ENCODE data around the gene CTDSPL2.
"Not testable (repeated sequence)": the region's sequence is repeated elsewhere in the genome, so short reads cannot be mapped to it uniquely, and the experiment has no call there.

Gene CTDSPL2

GRCh38 chr15:44426975-44427755, at the start of gene CTDSPL2:
Gene CTDSPL2, plus strand, starts transcription at chr15:44427629. Its CDS starts 31,386 bp downstream, at chr15:44459015.
- DNase-seq = peak; percentile 96 to 100 (median 97)
- intact Hi-C loops (cut with DNase I) = loop anchor here (2.0 kb wide), 1 partner anchor 136 kb away; no protein-coding TSS in a partner anchor

- no peak for DNase-seq
- intact Hi-C loops (cut with DNase I) = no loop called here
These were observed 46.2 kb upstream of the CTDSPL2 start for GRCh38 chr15:44381236-44381635.

DNA sequence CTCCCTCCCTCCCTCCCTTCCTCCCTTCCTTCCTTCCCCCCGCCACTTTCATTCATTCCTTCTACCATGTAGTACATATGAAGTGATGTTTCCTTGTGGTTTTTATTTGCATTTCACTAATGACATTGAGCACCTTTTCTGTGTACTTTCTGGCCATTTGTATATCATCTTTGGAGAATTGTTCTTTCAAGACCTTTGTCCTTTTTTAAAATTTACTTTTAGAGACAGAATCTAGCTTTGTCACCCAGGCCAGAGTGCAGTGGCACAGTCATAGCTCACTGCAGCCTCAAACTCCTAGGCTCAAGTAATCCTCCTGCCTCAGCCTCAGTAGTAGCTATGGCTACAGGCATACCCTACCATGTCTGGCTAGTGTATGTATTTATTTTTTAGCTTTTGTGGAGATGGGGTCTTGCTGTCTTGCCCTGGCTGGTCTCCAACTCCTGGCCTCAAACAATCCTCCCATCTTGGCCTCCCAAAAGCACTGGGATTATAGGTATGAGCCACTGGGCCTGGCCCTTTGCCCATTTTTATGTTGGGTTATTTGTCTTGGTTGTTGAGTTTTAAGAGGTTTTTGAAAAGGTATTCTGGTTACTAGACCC, 42.0 kb upstream of the CTDSPL2 start:
- intact Hi-C loops (cut with DNase I) = no loop called here
- DNase-seq = no peak

DNA sequence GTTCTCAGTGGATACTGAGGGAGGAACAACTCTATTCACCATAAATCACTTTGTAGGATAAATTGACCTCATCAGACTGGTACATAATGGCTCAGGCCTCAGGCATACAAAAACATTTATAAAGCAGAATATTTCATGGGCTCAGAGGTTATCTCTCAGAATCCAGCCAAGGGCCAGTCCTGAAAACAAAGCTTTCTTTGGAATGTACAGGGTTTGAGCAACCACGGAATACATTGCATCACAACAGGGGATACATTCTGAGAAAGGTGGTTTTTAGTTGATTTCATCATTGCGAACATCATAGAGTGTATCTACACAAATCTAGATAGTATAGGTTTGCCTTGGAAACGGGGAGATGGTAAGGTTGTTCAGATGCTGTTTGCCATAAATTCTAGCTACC, 33.4 kb upstream of the CTDSPL2 start:
- DNase-seq = no peak
- intact Hi-C loops (cut with DNase I) = no loop called here

GRCh38 chr15:44394562-44394961, 32.9 kb upstream of the CTDSPL2 start:
- no peak for DNase-seq
- intact Hi-C loops (cut with DNase I) = no loop called here

- intact Hi-C loops (cut with DNase I) = no loop called here
- no peak for DNase-seq
These were observed 29.6 kb upstream of the CTDSPL2 start for GRCh38 chr15:44397869-44398268.

DNA sequence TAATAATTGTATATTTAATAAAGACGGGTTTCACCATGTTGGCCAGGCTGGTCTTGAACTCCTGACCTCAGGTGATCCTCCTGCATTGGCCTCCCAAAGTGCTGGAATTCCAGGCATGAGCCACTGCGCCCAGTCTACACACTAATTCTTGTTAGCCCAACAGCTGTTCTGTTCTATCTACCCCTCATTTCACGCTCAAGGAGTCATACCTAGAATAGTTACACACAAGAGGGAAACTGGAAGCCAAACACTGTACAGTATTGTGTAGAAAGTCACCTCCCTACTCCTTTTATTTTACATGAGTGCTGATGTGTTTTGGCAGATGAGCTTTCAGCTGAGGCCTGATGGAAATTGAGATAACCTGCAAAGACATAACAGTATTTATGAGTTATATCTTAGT, 13.4 kb upstream of the CTDSPL2 start:
- no peak for DNase-seq
- intact Hi-C loops (cut with DNase I) = no loop called here

GRCh38 chr15:44427756-44428724, 611 bp downstream of the CTDSPL2 start:
- intact Hi-C loops (cut with DNase I) = loop anchor here (2.0 kb wide), 1 partner anchor 137 kb away; no protein-coding TSS in a partner anchor
- DNase-seq = no peak

DNA sequence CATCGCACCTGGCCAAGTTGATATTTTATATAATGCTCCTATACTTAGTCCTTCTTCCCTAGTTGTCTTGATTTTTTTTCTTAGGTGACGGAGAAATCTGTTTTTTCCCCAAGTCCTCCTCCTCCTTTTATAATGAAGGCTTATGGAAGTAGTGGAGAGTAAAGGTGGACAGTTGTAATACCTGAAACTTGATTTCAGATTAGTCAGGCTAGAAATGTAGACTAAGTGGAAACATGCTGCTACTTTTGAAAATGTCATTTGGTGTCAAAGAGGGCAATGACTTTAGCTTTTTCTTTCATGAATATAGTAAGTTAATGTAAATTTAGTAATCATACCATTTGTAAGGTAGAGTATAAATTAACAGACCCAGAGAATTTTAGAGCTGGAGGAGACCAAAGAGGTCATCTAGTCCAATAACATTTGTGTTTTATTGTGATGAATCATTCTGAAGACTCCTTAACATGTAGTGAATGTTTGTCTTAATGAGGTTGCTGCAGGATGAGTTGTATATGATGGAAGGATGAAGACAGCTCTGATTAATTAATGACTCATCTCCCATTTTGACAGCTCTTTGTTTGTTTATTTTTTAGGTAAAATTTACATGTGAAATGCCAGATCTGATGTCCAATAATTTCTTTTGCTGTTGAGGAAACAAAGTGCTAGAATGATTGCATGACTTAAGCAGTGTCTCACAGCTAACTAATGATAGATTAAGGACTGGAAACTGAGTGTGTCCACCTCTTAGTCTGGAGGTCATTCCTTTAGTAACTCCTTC, 8.7 kb downstream of the CTDSPL2 start:
- intact Hi-C loops (cut with DNase I) = no loop called here
- no peak for DNase-seq

DNA sequence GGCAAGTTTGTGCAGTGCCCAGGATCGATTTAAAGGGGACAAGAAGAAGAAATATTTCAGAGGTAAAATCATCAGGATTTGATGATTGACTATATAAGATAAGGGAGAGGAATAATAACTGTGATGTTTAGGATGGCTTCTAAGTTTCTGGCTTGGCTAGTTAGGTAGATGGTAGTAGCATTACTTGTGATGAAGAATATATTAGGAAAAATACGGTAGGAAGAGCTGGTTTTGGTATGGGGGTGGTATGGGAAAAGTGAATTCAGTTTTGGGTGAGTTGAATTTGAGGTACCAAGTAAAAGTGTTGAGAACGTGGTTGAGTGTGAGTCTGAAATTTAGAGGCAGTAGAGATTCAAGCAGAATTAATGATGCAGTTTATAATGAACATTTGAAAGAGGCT, 11.0 kb downstream of the CTDSPL2 start:
- DNase-seq = no peak
- intact Hi-C loops (cut with DNase I) = no loop called here

GRCh38 chr15:44441095-44441501, 13.7 kb downstream of the CTDSPL2 start:
- DNase-seq = no peak
- intact Hi-C loops (cut with DNase I) = loop anchor here (10.0 kb wide), 1 partner anchor 74 kb away; no protein-coding TSS in a partner anchor

- DNase-seq = no peak
- intact Hi-C loops (cut with DNase I) = loop anchor here (10.0 kb wide), 1 partner anchor 71 kb away; no protein-coding TSS in a partner anchor
These were observed 16.1 kb downstream of the CTDSPL2 start for GRCh38 chr15:44443515-44443914.

- peak in 1 of 10 donors; percentile 69 for DNase-seq
- intact Hi-C loops (cut with DNase I) = loop anchor here (10.0 kb wide), 1 partner anchor 67 kb away; no protein-coding TSS in a partner anchor
These were observed 20.4 kb downstream of the CTDSPL2 start for GRCh38 chr15:44447772-44448376.

DNA sequence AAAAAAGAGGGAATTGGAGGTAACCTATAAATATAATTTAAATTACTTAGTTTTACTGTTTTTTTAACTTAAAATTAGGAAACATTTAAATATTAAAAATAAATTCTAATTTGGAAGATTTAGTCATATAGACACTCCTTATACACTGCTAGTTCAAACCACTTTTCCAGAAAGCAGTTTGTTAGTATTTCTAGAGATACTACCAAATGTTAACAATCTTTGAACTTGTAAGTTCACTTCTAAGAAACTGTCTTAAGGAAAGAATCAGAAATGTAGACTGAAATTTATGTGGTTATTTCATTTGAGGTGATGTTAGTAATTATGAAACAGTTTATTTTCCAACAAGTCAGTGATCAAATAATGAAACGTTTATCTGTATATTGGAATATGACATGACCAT, 22.7 kb downstream of the CTDSPL2 start:
- intact Hi-C loops (cut with DNase I) = no loop called here
- no peak for DNase-seq

- DNase-seq; intact Hi-C loops (cut with DNase I): not testable (repeated sequence)
These were observed 26.3 kb downstream of the CTDSPL2 start for GRCh38 chr15:44453578-44454283.

DNA sequence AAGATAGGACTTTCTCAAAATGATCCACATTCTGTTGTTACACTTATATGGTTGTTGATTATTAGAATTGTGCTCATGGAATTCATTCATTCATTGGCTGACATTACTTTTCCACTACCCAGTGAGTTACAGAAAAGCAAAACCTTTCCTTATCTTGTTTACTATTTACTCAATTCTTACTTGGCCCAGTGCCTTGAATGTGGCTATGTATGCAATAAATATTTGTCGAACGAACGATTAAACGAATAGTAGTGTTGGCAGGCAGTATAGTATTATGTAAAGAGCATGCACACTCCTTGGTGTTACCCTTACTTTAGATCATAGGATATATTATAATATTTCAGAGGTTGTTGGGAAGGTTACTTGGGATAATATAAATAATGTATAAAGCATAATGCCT, 31.0 kb downstream of the CTDSPL2 start:
- intact Hi-C loops (cut with DNase I) = no loop called here
- DNase-seq = no peak

GRCh38 chr15:44468709-44469385, 41.4 kb downstream of the CTDSPL2 start:
- no peak for DNase-seq
- intact Hi-C loops (cut with DNase I) = no loop called here

GRCh38 chr15:44471885-44472455, 44.5 kb downstream of the CTDSPL2 start:
- intact Hi-C loops (cut with DNase I) = no loop called here
- no peak for DNase-seq
